Measurements from ENCODE around the gene MT1X.
"Not testable (repeated sequence)": the region's sequence is repeated elsewhere in the genome, so short reads cannot be mapped to it uniquely, and the experiment has no call there.

Gene MT1X

GRCh38 chr16:56713794-56714193 is 31.5 kb downstream of the MT1X start:
- DNase-seq: no peak

- DNase-seq: no peak
These were observed 32.9 kb downstream of the MT1X start for GRCh38 chr16:56715126-56715525.

GRCh38 chr16:56716761-56717160 is 34.5 kb downstream of the MT1X start:
- no peak for DNase-seq

GRCh38 chr16:56717532-56717931 is 35.3 kb downstream of the MT1X start:
- not testable (repeated sequence) for DNase-seq

GRCh38 chr16:56722200-56722842 is 40.1 kb downstream of the MT1X start:
- no peak for DNase-seq

- no peak for DNase-seq
These were observed 41.9 kb downstream of the MT1X start for GRCh38 chr16:56724191-56724590.

GRCh38 chr16:56726283-56726682 is 44.0 kb downstream of the MT1X start:
- DNase-seq: no peak

- DNase-seq: no peak
These were observed 44.7 kb downstream of the MT1X start for GRCh38 chr16:56726926-56727325.

GRCh38 chr16:56728027-56728426 is 45.8 kb downstream of the MT1X start:
- no peak for DNase-seq

GRCh38 chr16:56728980-56729734 is 46.9 kb downstream of the MT1X start:
- no peak for DNase-seq

- peak; percentile 90 for DNase-seq
These were observed 47.7 kb downstream of the MT1X start, which contains the start of gene NUP93 for GRCh38 chr16:56729735-56730662. Gene NUP93 (plus strand): TSS chr16:56730129. CDS start chr16:56748248, 18,119 bp downstream.

- no peak for DNase-seq
These were observed 50.1 kb downstream of the MT1X start for GRCh38 chr16:56732366-56732765.

- DNase-seq: no peak
These were observed 50.6 kb downstream of the MT1X start for GRCh38 chr16:56732832-56733231.

Data from CD4-positive, alpha-beta T cell treated with Interleukin-15 for 1 hour (primary cell).